Uterus (tissue), 4 donors: ENCODE data around the gene URB1. TPM values are rescaled to one million over a fixed set of nuclear protein-coding genes. Genes with fewer than 3 reads are reported as not detected.

Experiments
- DNase-seq, 2 donors: peaks; one replicate each; pipeline ENCODE4 v3.0.0-alpha.2; 2019 to 2020
- H3K27ac ChIP-seq, 2 donors: fragments of 200-600 bp; sonication (generic); 1 replicate in 1 of 2; 2 replicates in 1 of 2; pipeline ENCODE4 v1.5.1; 2016 to 2018
- H3K27me3 ChIP-seq, 2 donors: fragments of 200-600 bp; sonication (generic); one replicate each; pipeline ENCODE4 v1.5.1; 2018 to 2019; ENCODE audit warnings: control low read depth in 1 of 2
- H3K36me3 ChIP-seq, 2 donors: fragments of 200-600 bp; sonication (generic); one replicate each; pipeline ENCODE4 v1.5.1; 2019; ENCODE audit warnings: control low read depth in 1 of 2
- H3K4me1 ChIP-seq, 2 donors: fragments of 200-600 bp; sonication (generic); one replicate each; pipeline ENCODE4 v1.5.1; 2018 to 2019; ENCODE audit warnings: control low read depth in 1 of 2
- H3K4me3 ChIP-seq, 2 donors: fragments of 200-600 bp; sonication (generic); 1 replicate in 1 of 2; 2 replicates in 1 of 2; pipeline ENCODE4 v1.5.1; 2018 to 2019; ENCODE audit warnings: mild to moderate bottlenecking in 1 of 2
- H3K9me3 ChIP-seq, 2 donors: fragments of 200-600 bp; sonication (generic); one replicate each; pipeline ENCODE4 v1.5.1; 2019; ENCODE audit warnings: control low read depth in 1 of 2
- CTCF ChIP-seq, 4 experiments: fragments of 200-600 bp in 2 of 4; fragments of 450-650 bp in 2 of 4; sonication (generic) in 2 of 4; IDR thresholded peaks; one replicate each; pipeline ENCODE4 v1.5.1; 2016 to 2019; ENCODE audit warnings: antibody characterized with exemption in 4 of 4, mild to moderate bottlenecking in 2 of 4, moderate library complexity in 1 of 4
- POLR2A ChIP-seq, 2 donors: fragments of 450-650 bp; IDR thresholded peaks; one replicate each; pipeline ENCODE4 v1.6.1; 2016; ENCODE audit warnings: antibody characterized with exemption in 2 of 2, mild to moderate bottlenecking in 1 of 2, moderate library complexity in 1 of 2
- intact Hi-C: fragments of 100-400 bp; cut with DNase I; formaldehyde crosslinking; loops from one replicate; pipeline ENCODE4 v1.15.1; 2023; ENCODE audit warnings: low total_unique reads
- total RNA-seq, 4 donors: library from RNA; depleted of rRNA in 3 of 4; stranded (reverse); fragments of >200 nt in 3 of 4; gene quantifications; one replicate each; pipeline versions ENCODE4 v1.1.0 to v1.2.4, GENCODE V29; 2014 to 2023
- donor health status: DM: yes; HTN: yes; CAD: no.

Gene URB1
- total RNA-seq, 4 donors from 2014 or later, result 11.8 to 31.0 (median 26.0) TPM

- Histone ChIP-seq H3K4me3 (no peak overlapping the region), H3K27me3 (no peaks in the 10 kb centered on the region), H3K36me3 (no peaks in the 10 kb centered on the region), H3K27ac (peak overlapping the region; percentile 11 to 52), H3K9me3 (no peaks in the 10 kb centered on the region), H3K4me1 (peaks cover 3% of the 10 kb centered on the region in 2 donors)
- TF ChIP-seq POLR2A (IDR thresholded peaks at IDR 0.05) (no peak), CTCF (IDR thresholded peaks at IDR 0.05) (no peak)
- no peak for DNase-seq
- intact Hi-C loops, result no loop called here
Measured at GRCh38 chr21:32387151-32387550, 5.7 kb downstream of the URB1 start.

- no peaks in the 10 kb centered on the region for H3K27me3 ChIP-seq
- no peaks in the 10 kb centered on the region for H3K9me3 ChIP-seq
- TF ChIP-seq CTCF (IDR thresholded peaks at IDR 0.05) (no peak), POLR2A (IDR thresholded peaks at IDR 0.05) (no peak)
- intact Hi-C loops, result no loop called here
- H3K36me3 ChIP-seq, result no peaks in the 10 kb centered on the region
- no peak overlapping the region for H3K4me3 ChIP-seq
- DNase-seq, result no peak
- peaks cover 0 to under 1% of the 10 kb centered on the region in 2 donors for H3K4me1 ChIP-seq
- peak overlapping the region in 1 of 2 donors; percentile 52 for H3K27ac ChIP-seq
Measured at GRCh38 chr21:32386195-32386870, 6.5 kb downstream of the URB1 start.

- Histone ChIP-seq H3K4me1 (no peaks in the 10 kb centered on the region), H3K9me3 (no peaks in the 10 kb centered on the region), H3K36me3 (no peaks in the 10 kb centered on the region), H3K27ac (peak overlapping the region; percentile 92 to 99), H3K4me3 (no peak overlapping the region), H3K27me3 (no peaks in the 10 kb centered on the region)
- no peak for DNase-seq
- no peak for TF ChIP-seq POLR2A (IDR thresholded peaks at IDR 0.05)
- no peak for TF ChIP-seq CTCF (IDR thresholded peaks at IDR 0.05)
- intact Hi-C loops, result no loop called here
Measured at GRCh38 chr21:32383812-32384211, 9.0 kb downstream of the URB1 start.

GRCh38 chr21:32382108-32382644, 10.6 kb downstream of the URB1 start:
- H3K4me1 ChIP-seq, result no peaks in the 10 kb centered on the region
- peak overlapping the region; percentile 92 to 99 for H3K27ac ChIP-seq
- H3K4me3 ChIP-seq, result no peak overlapping the region
- H3K36me3 ChIP-seq, result no peaks in the 10 kb centered on the region
- no peaks in the 10 kb centered on the region for H3K27me3 ChIP-seq
- TF ChIP-seq POLR2A (IDR thresholded peaks at IDR 0.05), result no peak
- DNase-seq, result no peak
- intact Hi-C loops, result no loop called here
- H3K9me3 ChIP-seq, result no peaks in the 10 kb centered on the region

GRCh38 chr21:32381571-32381970, 11.2 kb downstream of the URB1 start:
- Histone ChIP-seq H3K9me3 (no peaks in the 10 kb centered on the region), H3K36me3 (no peaks in the 10 kb centered on the region), H3K27ac (peak overlapping the region; percentile 92 to 99), H3K27me3 (no peaks in the 10 kb centered on the region), H3K4me1 (no peaks in the 10 kb centered on the region), H3K4me3 (no peak overlapping the region)
- no peak for DNase-seq
- intact Hi-C loops, result no loop called here
- TF ChIP-seq POLR2A (IDR thresholded peaks at IDR 0.05) (no peak), CTCF (IDR thresholded peaks at IDR 0.05) (no peak)
